SK-N-SH (cell line): ENCODE data around the gene BTBD9.

Source experiments
- CHD2 ChIP-seq: fragments of 150-350 bp; IDR thresholded peaks from 2 replicates; pipeline ENCODE4 v1.6.1; 2018; ENCODE audit warnings: low read length; ENCODE audit not compliant: partially characterized antibody
- CTCF ChIP-seq: fragments of 200-600 bp; sonication (generic); IDR thresholded peaks from 2 replicates; pipeline ENCODE4 v1.6.1; 2017; ENCODE audit warnings: antibody characterized with exemption, mild to moderate bottlenecking, moderate library complexity
- FOXM1 ChIP-seq: IDR thresholded peaks from 2 replicates; pipeline ENCODE4 v1.4.0; 2012; ENCODE audit warnings: low read depth, mild to moderate bottlenecking
- JUND ChIP-seq: IDR thresholded peaks from 2 replicates; pipeline ENCODE4 v1.4.0; 2012
- NFIC ChIP-seq: IDR thresholded peaks from 2 replicates; pipeline ENCODE4 v1.4.0; 2012; ENCODE audit warnings: borderline replicate concordance
- PBX3 ChIP-seq: IDR thresholded peaks from 2 replicates; pipeline ENCODE4; 2012
- RAD21 ChIP-seq: IDR thresholded peaks from 2 replicates; pipeline ENCODE4 v1.6.1; 2012; ENCODE audit warnings: mild to moderate bottlenecking, low read length
- RFX5 ChIP-seq: IDR thresholded peaks from 2 replicates; pipeline ENCODE4 v1.6.1; 2012; ENCODE audit warnings: mild to moderate bottlenecking, improper control_type of control experiment, low read length
- SIN3A ChIP-seq: IDR thresholded peaks from 2 replicates; pipeline ENCODE4 v1.6.1; 2012; ENCODE audit warnings: low read depth, mild to moderate bottlenecking, low read length, moderate library complexity, borderline replicate concordance
- USF1 ChIP-seq: IDR thresholded peaks from 2 replicates; pipeline ENCODE4 v1.4.0; 2012; ENCODE audit warnings: low read depth, borderline replicate concordance
- USF2 ChIP-seq: fragments of 150-350 bp; IDR thresholded peaks from 2 replicates; pipeline ENCODE4 v1.6.1; 2017; ENCODE audit warnings: antibody characterized with exemption, low read length, low read depth, borderline replicate concordance
- YY1 ChIP-seq: IDR thresholded peaks from 2 replicates; pipeline ENCODE4 v1.4.0; 2012; ENCODE audit warnings: low read depth, mild to moderate bottlenecking

- no peak for TF ChIP-seq RAD21
- no peak for TF ChIP-seq CTCF
- no peak for TF ChIP-seq RFX5
- no peak for TF ChIP-seq USF2
- TF ChIP-seq SIN3A, result no peak
- TF ChIP-seq USF1, result no peak
- no peak for TF ChIP-seq JUND
- no peak for TF ChIP-seq CHD2
- no peak for TF ChIP-seq NFIC
- TF ChIP-seq FOXM1, result no peak
- no peak for TF ChIP-seq YY1
- no peak for TF ChIP-seq PBX3
Measured at GRCh38 chr6:38578075-38578474, 61.7 kb downstream of the BTBD9 start.
